Stimulated activated CD4-positive, alpha-beta T cell treated with anti-CD3 and anti-CD28 coated beads, Interleukin-2, amount 100 ng/mL, for 4 hours (primary cell): ENCODE measurements around the gene GNAQ.

Experiments used
- DNase-seq: peaks from one replicate; pipeline ENCODE4 v3.0.0-alpha.2; 2020; ENCODE audit warnings: low read depth

The GNAQ gene

DNA sequence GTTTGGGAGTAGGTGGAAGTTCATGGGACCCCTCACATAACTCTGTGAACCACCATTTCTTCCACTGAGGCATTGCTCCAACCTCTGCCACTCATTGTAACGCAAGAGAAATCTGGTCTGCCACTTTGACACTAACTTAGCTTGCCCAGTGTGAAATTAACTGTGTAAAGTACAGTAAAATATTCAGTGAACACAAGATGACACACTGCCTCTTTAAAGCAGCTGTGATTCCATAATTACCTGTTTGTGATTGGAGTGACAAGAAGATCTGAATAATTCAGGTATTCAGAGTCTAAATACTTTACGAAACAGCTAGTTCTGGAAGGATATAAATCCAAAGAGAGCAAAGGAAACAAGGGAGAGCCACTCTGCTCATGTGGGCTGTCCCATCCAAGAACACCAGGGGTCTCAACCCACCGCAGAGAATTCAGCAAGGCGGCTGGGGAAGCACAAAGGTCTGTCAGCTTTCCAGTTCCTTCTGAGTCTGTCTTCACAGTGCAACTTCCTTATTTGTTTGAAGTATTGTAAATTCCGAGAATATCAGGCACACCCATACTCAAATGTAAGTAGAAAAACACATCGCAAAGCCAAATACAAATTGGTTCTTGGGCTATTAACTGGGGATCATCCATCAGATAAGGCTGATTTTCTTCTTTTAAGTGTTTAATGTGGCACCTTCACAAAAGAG lies 86.9 kb downstream of the GNAQ start:
- DNase-seq = no peak

DNA sequence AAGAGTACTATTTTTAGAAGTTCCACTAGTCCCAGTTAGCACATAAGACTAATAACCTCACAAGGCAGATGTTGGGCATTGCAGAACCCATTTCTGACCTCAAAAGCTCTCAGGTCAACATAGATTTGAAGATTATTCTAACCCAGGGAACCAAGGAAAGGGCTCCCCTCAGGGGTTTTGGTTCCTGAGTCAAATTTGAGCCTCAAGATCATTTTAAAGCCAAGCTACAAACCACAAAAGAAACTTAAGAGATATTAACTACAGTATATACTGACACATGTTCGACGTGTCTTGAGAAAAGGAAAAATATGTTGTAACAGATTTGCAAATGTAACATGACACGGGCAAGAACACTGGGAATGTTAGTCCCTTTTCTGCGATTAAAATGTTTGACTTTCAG lies 88.6 kb downstream of the GNAQ start:
- DNase-seq = no peak

- DNase-seq = no peak
Measured at GRCh38 chr9:77939149-77939668, 92.4 kb downstream of the GNAQ start.

DNA sequence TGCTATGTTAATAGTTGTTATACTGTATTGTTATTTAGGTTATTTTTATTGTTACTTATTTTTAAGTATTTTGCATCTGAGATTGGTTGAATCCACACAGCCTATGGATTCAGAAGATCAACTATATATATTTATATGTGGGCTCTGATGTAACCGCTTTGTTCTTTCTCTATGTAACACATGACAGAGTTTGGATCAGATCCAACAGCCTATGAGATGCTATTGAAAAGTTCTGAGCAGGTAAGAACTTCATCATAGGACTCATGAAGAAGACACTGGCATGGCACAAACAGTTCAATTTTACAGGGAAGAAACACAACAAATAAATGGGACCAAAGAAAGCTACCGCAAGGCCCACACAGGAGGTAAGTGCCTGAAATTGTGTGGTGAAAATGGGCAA lies 93.4 kb downstream of the GNAQ start:
- no peak for DNase-seq

DNA sequence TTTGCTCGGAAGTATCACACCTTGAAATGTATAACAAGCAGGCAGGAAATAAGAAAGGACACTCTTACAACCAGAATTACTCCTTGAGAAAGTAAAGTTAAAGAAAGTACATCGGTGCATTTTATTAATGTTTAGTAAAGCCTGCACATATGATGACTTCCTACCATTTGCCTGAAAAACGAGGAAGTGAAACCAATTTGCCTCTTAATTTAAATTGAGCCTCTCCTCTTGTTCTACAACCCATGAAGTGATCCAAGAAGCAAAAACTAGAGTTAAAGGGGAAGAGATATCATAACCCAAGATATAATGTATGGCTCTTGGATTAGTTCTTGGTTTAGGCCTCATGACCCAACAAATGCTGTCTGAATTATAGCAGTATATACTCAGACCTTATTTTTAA lies 95.6 kb downstream of the GNAQ start:
- no peak for DNase-seq

GRCh38 chr9:77935211-77935610 lies 96.4 kb downstream of the GNAQ start:
- DNase-seq = no peak

DNA sequence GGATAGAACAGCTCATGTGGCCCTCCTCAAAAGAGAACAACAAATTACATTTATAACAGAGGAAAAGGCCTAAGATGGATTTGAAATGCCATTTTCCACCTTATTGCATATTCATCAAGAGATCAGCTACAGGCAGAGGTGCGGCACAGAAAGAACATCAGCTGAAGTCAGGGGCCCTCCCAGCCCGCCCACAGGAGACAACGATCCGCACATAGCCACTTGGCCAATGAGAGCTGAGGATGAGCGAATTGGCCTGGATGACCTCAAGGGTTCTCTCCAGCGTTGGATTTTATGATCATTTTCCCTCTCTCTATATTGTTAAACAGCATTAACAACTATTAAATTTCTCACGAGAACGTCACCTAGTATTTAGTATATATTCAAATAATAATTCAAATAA lies 97.6 kb downstream of the GNAQ start:
- DNase-seq = no peak

GRCh38 chr9:77933019-77933418 lies 98.6 kb downstream of the GNAQ start:
- DNase-seq = no peak

DNA sequence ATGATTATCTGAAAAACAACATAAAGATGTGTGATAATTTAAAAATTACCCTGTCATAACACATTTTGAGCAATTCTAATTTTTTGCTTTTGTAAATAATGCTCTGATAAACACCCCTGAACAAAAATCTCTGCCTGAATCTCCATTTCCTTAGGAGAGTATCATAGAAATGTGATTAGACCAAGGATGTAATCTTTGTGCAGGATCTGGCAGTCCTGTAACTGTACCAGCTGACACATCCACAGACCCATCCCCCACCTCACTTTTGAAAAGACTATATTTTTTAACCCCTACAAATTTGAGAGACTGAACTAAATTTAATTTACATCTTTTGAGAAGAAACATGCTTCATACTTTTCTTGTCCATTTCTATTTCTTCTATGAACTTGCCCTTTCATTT lies 101.7 kb downstream of the GNAQ start:
- DNase-seq = no peak

DNA sequence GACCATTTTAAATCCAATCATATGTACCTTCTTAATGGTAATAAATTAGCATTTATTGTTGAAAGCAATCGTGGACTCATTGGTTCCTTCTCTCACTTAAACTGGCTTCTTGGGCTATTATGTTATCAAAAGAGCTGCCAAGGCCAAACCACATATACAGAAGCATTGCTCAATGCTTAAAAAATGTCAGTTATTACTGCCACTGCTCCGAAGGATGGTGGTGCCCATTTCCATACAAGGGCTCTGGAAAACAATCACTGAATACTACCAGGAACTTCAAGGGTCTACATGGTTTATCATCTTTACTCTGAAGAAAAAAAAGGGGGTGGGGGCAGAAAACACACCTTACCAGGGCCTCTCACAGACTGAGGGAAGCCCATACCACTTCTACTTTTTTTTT lies 104.3 kb downstream of the GNAQ start:
- DNase-seq = no peak

- DNase-seq = no peak
Measured at GRCh38 chr9:77926371-77926878, 105.2 kb downstream of the GNAQ start.

- no peak for DNase-seq
Measured at GRCh38 chr9:77922591-77922990, 109.0 kb downstream of the GNAQ start.

- DNase-seq = no peak
Measured at GRCh38 chr9:77917800-77918199, 113.8 kb downstream of the GNAQ start.

GRCh38 chr9:77916820-77917219 lies 114.8 kb downstream of the GNAQ start:
- no peak for DNase-seq

GRCh38 chr9:77916410-77916819 lies 115.2 kb downstream of the GNAQ start:
- no peak for DNase-seq

GRCh38 chr9:77915744-77916143 lies 115.9 kb downstream of the GNAQ start:
- no peak for DNase-seq

DNA sequence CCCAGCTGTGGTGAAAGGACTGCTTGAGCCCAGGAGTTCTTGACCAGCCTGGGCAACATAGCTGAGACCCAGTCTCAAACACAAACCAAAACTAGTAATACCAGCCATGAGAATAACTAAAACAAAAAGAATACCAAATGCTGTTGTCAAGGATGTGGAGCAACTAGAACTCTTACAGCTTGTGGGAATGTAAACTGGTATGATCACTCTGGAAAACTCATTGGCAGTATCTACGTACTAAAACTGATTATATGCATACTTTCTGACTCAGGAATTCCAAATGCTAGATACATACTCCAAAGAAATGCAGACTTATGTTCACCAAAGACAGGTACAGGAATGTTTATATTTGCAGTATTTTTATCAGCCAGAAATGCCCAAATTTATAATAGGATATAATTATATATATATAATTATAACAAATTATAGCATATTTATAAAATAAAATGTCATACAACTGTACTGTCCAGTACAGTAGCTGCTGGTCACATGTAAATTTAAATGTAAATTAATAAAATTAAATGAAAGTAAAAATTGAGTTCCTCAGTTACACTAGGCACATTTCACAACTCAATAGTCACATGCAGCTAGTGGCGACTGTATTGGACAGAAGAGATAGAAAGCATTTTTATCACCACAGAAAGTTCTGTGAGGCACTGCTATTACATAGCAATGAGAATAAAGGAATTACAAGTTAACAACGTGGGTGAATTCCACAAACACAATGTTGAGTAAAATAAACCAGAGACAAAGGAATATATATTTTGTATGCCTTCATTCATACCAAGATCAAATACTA lies 118.5 kb downstream of the GNAQ start:
- no peak for DNase-seq

DNA sequence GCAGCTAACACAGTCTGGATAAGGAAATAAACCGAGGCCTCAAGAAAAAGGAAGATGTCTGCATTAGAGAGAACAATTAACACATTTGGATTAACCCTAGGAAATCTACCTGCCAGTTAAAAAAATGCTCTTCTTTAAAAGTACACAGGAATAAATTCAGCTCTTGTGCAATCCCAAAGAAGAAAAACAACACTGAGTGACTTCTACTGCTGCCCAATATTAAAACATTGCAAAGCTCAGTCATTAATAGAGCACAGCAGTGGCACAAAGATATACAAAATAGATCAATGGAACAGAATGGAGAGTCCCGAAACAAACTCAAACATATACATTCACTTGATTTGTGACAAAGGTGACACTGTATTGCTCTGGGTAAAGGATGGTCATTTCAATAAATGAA lies 119.7 kb downstream of the GNAQ start:
- no peak for DNase-seq

DNA sequence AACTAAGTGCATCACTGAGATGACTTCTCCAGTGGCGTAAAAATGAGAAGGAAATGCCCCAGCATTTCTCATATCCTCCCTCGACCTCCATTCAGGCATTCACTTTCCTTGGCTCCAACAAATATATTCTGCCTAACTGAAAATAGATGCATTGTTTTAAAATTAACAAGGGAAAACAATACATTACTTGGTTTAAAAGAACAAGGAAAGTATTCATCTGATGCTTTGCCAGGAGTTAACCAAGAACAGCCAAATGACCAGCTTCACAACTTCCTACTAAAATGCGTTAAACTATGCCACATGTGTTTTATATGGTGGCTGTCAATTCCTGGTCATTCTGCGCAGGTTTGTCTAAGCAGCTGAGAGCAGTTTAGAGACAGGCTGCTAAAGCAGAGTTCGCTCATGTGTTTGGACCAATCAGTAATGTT lies 121.4 kb downstream of the GNAQ start:
- no peak for DNase-seq

DNA sequence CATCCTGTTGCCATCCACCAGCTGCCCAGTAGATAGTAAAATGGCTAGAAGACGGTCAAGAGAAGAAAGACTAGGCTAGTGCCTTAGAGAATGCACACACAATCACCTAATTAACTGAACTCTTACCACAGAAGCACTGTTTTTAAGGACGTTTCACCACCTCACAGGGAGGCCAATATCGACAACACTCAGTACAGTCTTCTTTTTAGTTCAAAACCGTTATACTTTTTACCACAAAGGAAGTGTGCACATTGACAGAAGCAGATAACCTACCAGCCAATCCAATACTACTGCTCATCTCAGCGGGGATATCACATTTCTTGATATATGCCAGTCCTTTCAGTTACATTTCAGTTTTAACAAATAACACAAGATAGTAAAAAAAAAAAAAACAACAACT lies 122.3 kb downstream of the GNAQ start:
- no peak for DNase-seq

DNA sequence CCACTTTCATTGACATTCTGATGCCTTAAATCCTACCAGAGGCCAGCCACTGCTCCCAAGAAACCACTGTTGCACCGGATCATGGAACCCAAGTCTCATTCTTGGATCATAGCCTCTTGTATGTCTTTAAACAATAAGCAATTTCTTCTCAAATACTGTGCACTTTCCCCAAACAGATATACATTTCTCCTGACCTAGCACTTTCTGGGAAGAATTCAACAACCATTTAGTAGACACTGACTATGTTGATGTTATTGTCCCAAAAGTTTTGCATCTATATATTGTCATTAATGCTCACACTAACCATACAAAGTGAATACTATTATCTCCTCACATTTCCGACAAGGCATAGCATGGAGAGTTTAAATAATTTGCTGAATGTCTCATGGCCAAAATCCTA lies 123.3 kb downstream of the GNAQ start:
- DNase-seq = no peak

DNA sequence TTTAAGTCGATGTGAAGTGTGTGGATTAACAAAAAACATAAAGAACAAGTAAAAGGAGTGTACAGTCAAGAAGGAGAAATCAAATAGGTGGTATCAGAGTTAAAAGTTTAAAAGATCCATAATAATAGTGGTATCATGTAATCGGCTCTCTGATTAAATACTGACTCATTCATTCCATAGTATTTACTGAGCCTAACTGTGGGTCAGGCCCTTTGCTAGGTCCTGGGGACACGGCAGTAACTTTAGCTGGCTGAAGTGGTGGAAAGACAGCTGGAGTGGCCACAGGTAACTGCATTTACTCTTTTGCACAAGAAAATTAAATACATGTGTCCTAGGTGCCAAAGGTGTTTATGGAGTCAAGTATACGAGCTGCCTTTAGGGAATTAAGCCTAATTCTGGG lies 124.0 kb downstream of the GNAQ start:
- no peak for DNase-seq

DNA sequence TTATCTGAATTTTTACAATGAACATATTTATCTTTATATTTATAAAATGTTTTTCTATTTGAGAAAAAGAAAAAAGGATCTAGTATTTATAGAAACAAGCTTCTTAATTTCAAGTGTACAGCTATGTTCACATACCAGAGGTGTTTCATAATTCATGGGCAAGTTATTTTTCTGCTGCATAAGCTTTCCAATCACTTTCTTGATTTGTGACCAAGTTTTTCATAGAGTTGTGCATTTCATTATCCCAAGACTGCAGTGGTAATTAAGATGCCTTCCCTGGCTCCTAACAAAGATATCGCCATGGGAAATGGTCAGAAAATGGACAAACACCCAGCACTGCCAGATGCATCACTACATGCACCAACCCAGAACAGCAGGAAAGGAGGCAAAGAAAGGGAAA lies 124.6 kb downstream of the GNAQ start:
- no peak for DNase-seq
